Memory B cell (primary cell): Measurements from ENCODE around the gene ENTREP3.
"Not testable (repeated sequence)": the region's sequence is repeated elsewhere in the genome, so short reads cannot be mapped to it uniquely, and the experiment has no call there.

ENCODE experiments used
- ATAC-seq: fragments of 150-1000 bp; cut with Tn5 transposase; 2 replicates; pipeline ENCODE4 v1.10.0; 2021; ENCODE audit warnings: low read depth, mild to moderate bottlenecking, moderate library complexity
- DNase-seq, 2 donors: peaks; one replicate each; pipeline ENCODE4 v3.0.0; 2022; ENCODE audit warnings: low spot score in 2 of 2
- H3K27ac Mint-ChIP-seq: one replicate; pipeline ENCODE4 v1.8.0; 2022; ENCODE audit warnings: mild to moderate bottlenecking, moderate library complexity, mixed read lengths
- H3K27me3 Mint-ChIP-seq: one replicate; pipeline ENCODE4 v1.8.0; 2022; ENCODE audit warnings: mixed read lengths
- H3K36me3 Mint-ChIP-seq: one replicate; pipeline ENCODE4 v1.8.0; 2022; ENCODE audit warnings: mild to moderate bottlenecking, mixed read lengths
- H3K4me1 Mint-ChIP-seq: one replicate; pipeline ENCODE4 v1.8.0; 2022; ENCODE audit warnings: mixed read lengths
- H3K4me3 Mint-ChIP-seq: one replicate; pipeline ENCODE4 v1.8.0; 2022; ENCODE audit warnings: mild to moderate bottlenecking, moderate library complexity, mixed read lengths
- H3K9me3 Mint-ChIP-seq: one replicate; pipeline ENCODE4 v1.8.0; 2022; ENCODE audit warnings: mixed read lengths

ENTREP3 gene

GRCh38 chr1:155232001-155232978 lies 23.0 kb downstream of the ENTREP3 start:
- not testable (repeated sequence) for H3K4me3 Mint-ChIP-seq, H3K36me3 Mint-ChIP-seq, H3K27ac Mint-ChIP-seq, DNase-seq, ATAC-seq, H3K4me1 Mint-ChIP-seq, H3K27me3 Mint-ChIP-seq, H3K9me3 Mint-ChIP-seq

- H3K27me3 Mint-ChIP-seq, ATAC-seq, DNase-seq, H3K27ac Mint-ChIP-seq, H3K9me3 Mint-ChIP-seq, H3K36me3 Mint-ChIP-seq, H3K4me3 Mint-ChIP-seq: not testable (repeated sequence)
- peaks cover 12% of the 10 kb centered on the region for H3K4me1 Mint-ChIP-seq
These were observed 24.0 kb downstream of the ENTREP3 start for GRCh38 chr1:155231302-155231701.

GRCh38 chr1:155228096-155228427 lies 27.2 kb downstream of the ENTREP3 start:
- Mint-ChIP-seq H3K27me3 (no peaks in the 10 kb centered on the region), H3K9me3 (no peaks in the 10 kb centered on the region), H3K4me3 (peak overlapping the region; percentile 84), H3K36me3 (no peaks in the 10 kb centered on the region), H3K27ac (peak overlapping the region; percentile 81), H3K4me1 (peaks cover 25% of the 10 kb centered on the region)
- no peak for ATAC-seq
- DNase-seq: no peak

- no peaks in the 10 kb centered on the region for H3K9me3 Mint-ChIP-seq
- DNase-seq (peak; percentile 80 to 92), ATAC-seq (peak; percentile 88)
- H3K4me3 Mint-ChIP-seq: peak overlapping the region; percentile 84
- no peaks in the 10 kb centered on the region for H3K27me3 Mint-ChIP-seq
- H3K36me3 Mint-ChIP-seq: no peaks in the 10 kb centered on the region
- H3K27ac Mint-ChIP-seq: peak overlapping the region; percentile 81
- peaks cover 29% of the 10 kb centered on the region for H3K4me1 Mint-ChIP-seq
These were observed 27.8 kb downstream of the ENTREP3 start for GRCh38 chr1:155227261-155228095.

GRCh38 chr1:155226910-155227260 lies 28.4 kb downstream of the ENTREP3 start:
- Mint-ChIP-seq H3K4me3 (peak overlapping the region; percentile 84), H3K27me3 (no peaks in the 10 kb centered on the region), H3K4me1 (peaks cover 31% of the 10 kb centered on the region), H3K27ac (peak overlapping the region; percentile 81), H3K9me3 (no peaks in the 10 kb centered on the region), H3K36me3 (no peaks in the 10 kb centered on the region)
- DNase-seq (no peak), ATAC-seq (no peak)

GRCh38 chr1:155226188-155226909 lies 28.9 kb downstream of the ENTREP3 start:
- Mint-ChIP-seq H3K36me3 (no peaks in the 10 kb centered on the region), H3K27ac (peak overlapping the region; percentile 81), H3K4me3 (peak overlapping the region; percentile 84), H3K9me3 (no peaks in the 10 kb centered on the region), H3K27me3 (no peaks in the 10 kb centered on the region), H3K4me1 (peaks cover 31% of the 10 kb centered on the region)
- ATAC-seq (peak; percentile 47), DNase-seq (peak; percentile 69 to 76)

- not testable (repeated sequence) for H3K27me3 Mint-ChIP-seq, ATAC-seq, DNase-seq, H3K36me3 Mint-ChIP-seq, H3K9me3 Mint-ChIP-seq, H3K4me3 Mint-ChIP-seq
- H3K27ac Mint-ChIP-seq: peak overlapping the region; percentile 81
- H3K4me1 Mint-ChIP-seq: peaks cover 31% of the 10 kb centered on the region
These were observed 29.9 kb downstream of the ENTREP3 start for GRCh38 chr1:155225404-155225759.

DNA sequence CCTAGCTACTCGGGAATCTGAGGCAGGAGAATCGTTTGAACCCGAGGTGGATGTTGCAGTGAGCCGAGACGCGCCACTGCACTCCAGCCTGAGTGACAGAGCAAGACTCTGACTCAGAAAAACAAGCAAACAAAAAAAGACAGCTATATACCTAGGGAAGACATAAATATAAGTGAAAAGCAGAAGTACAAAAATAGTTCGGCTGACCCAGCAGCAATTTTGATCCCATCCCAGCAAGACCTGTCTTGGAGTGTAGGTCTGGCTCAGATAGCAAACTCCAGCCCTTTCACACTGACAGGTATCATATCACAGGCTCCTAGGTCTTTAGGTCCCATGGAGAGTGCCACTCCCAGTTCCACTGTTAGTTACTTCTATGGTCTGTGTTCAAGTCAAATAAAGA lies 32.2 kb downstream of the ENTREP3 start:
- H3K4me3 Mint-ChIP-seq: peak overlapping the region; percentile 50

DNA sequence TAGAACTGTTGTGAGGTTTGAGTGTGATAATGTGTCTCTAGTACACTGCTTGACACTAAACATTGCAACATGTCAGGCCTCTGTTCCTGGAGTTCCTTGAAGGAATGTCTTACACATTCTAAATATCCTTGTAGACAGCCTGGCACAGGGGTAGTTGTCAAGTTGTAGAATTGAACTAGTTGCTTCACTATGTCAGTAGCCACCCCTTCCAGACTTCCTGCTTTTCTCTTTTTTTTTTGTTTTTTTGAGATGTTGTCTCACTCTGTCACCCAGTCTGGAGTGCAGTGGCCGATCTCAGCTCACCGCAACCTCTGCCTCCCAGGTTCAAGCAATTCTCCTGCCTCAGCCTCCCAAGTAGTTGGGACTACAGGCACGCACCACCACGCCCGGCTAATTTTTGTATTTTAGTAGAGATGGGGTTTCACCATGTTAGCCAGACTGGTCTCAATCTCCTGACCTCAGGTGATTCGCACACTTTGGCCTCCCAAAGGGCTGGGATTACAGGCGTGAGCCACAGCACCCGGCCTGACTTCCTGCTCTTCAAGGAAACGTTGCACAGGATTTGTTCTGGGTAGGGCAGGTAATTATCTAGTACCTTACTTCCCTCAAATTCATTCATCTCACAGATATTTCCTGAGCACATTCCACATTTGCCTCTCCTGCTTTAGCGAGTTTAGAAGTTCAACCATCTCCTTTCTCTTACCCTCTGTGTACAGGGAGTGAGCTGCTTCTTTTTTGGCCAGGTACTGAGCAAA lies 34.9 kb downstream of the ENTREP3 start:
- not testable (repeated sequence) for H3K27ac Mint-ChIP-seq, H3K4me3 Mint-ChIP-seq, H3K9me3 Mint-ChIP-seq, ATAC-seq, DNase-seq, H3K36me3 Mint-ChIP-seq, H3K27me3 Mint-ChIP-seq
- H3K4me1 Mint-ChIP-seq: peaks cover 20% of the 10 kb centered on the region

More for the DNA sequence above, 32.2 kb downstream of the ENTREP3 start:
- ATAC-seq: no peak
- Mint-ChIP-seq H3K4me1 (peaks cover 32% of the 10 kb centered on the region), H3K36me3 (no peaks in the 10 kb centered on the region), H3K27ac (peak overlapping the region; percentile 66), H3K9me3 (no peaks in the 10 kb centered on the region), H3K27me3 (no peaks in the 10 kb centered on the region)
- no peak for DNase-seq

- DNase-seq (no peak), ATAC-seq (no peak)
- Mint-ChIP-seq H3K36me3 (no peaks in the 10 kb centered on the region), H3K9me3 (no peaks in the 10 kb centered on the region), H3K27ac (no peak overlapping the region), H3K4me3 (no peak overlapping the region), H3K4me1 (peaks cover 17% of the 10 kb centered on the region), H3K27me3 (no peaks in the 10 kb centered on the region)
These were observed 35.7 kb downstream of the ENTREP3 start for GRCh38 chr1:155219592-155220031.

GRCh38 chr1:155218854-155219591 lies 36.3 kb downstream of the ENTREP3 start:
- no peaks in the 10 kb centered on the region for H3K9me3 Mint-ChIP-seq
- DNase-seq (no peak), ATAC-seq (no peak)
- H3K36me3 Mint-ChIP-seq: no peaks in the 10 kb centered on the region
- no peaks in the 10 kb centered on the region for H3K27me3 Mint-ChIP-seq
- no peak overlapping the region for H3K4me3 Mint-ChIP-seq
- peaks cover 13% of the 10 kb centered on the region for H3K4me1 Mint-ChIP-seq
- no peak overlapping the region for H3K27ac Mint-ChIP-seq

DNA sequence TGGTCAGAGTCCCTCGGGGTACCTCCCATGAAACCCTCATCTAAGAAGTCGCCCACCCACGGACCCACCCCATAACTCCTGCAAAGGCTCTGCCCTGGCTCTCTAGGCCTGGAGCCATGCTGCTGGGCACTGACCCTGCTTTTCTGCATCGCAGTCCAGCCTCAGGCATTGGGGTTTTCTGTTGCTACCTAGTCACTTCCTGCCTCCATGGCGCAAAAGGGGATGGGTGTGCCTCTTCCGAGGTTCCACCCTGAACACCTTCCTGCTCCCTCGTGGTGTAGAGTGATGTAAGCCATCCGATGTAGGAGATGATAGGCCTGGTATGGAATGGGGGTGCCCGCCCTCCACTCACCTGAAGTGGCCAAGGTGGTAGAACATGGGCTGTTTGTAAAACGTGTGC lies 40.6 kb downstream of the ENTREP3 start:
- H3K27ac Mint-ChIP-seq, H3K27me3 Mint-ChIP-seq, DNase-seq, H3K36me3 Mint-ChIP-seq, H3K9me3 Mint-ChIP-seq, ATAC-seq, H3K4me3 Mint-ChIP-seq, H3K4me1 Mint-ChIP-seq: not testable (repeated sequence)

GRCh38 chr1:155212051-155212440 lies 43.2 kb downstream of the ENTREP3 start:
- H3K9me3 Mint-ChIP-seq, H3K4me3 Mint-ChIP-seq, H3K27ac Mint-ChIP-seq, H3K36me3 Mint-ChIP-seq, ATAC-seq, H3K27me3 Mint-ChIP-seq, DNase-seq: not testable (repeated sequence)
- H3K4me1 Mint-ChIP-seq: peaks cover 20% of the 10 kb centered on the region
